ENCODE data around the gene TMED3.
"Not testable (repeated sequence)": the region's sequence is repeated elsewhere in the genome, so short reads cannot be mapped to it uniquely, and the experiment has no call there.

TMED3 gene

GRCh38 chr15:79319973-79320372 lies 9.1 kb downstream of the TMED3 start:
- DNase-seq: not testable (repeated sequence)

GRCh38 chr15:79321876-79322275 lies 11.0 kb downstream of the TMED3 start:
- DNase-seq: no peak

- no peak for DNase-seq
Measured at GRCh38 chr15:79322306-79322705, 11.4 kb downstream of the TMED3 start.

- no peak for DNase-seq
Measured at GRCh38 chr15:79322945-79323344, 12.0 kb downstream of the TMED3 start.

- no peak for DNase-seq
Measured at GRCh38 chr15:79329171-79329611, 18.3 kb downstream of the TMED3 start.

- DNase-seq: no peak
Measured at GRCh38 chr15:79332824-79333510, 22.1 kb downstream of the TMED3 start.

- no peak for DNase-seq
Measured at GRCh38 chr15:79337591-79337990, 26.7 kb downstream of the TMED3 start.

GRCh38 chr15:79339588-79340314 lies 28.8 kb downstream of the TMED3 start:
- no peak for DNase-seq

- peak; percentile 47 for DNase-seq
Measured at GRCh38 chr15:79340315-79340602, 29.3 kb downstream of the TMED3 start.

- DNase-seq: no peak
Measured at GRCh38 chr15:79341396-79341795, 30.5 kb downstream of the TMED3 start.

- DNase-seq: peak; percentile 51
Measured at GRCh38 chr15:79349525-79349924, 38.6 kb downstream of the TMED3 start.

- DNase-seq: no peak
Measured at GRCh38 chr15:79352206-79352605, 41.3 kb downstream of the TMED3 start.

GRCh38 chr15:79357566-79357965 lies 46.7 kb downstream of the TMED3 start:
- DNase-seq: no peak

- DNase-seq: no peak
Measured at GRCh38 chr15:79358069-79358468, 47.2 kb downstream of the TMED3 start.

- no peak for DNase-seq
Measured at GRCh38 chr15:79364571-79365240, 53.8 kb downstream of the TMED3 start.

- no peak for DNase-seq
Measured at GRCh38 chr15:79365765-79366164, 54.9 kb downstream of the TMED3 start.

GRCh38 chr15:79366691-79367090 lies 55.8 kb downstream of the TMED3 start:
- DNase-seq: no peak

- no peak for DNase-seq
Measured at GRCh38 chr15:79370716-79371115, 59.8 kb downstream of the TMED3 start.

- no peak for DNase-seq
Measured at GRCh38 chr15:79371591-79371990, 60.7 kb downstream of the TMED3 start.

- DNase-seq: no peak
Measured at GRCh38 chr15:79372428-79372827, 61.5 kb downstream of the TMED3 start.

All from retina (tissue), 1 donor.